Keratinocyte (primary cell): Measurements from ENCODE around the gene SUN2.

Source experiments
- CTCF ChIP-seq, 3 experiments: IDR thresholded peaks in 1 of 3; conservative IDR thresholded peaks in 1 of 3; optimal IDR thresholded peaks in 1 of 3; 2 replicates in 2 of 3; 3 replicates in 1 of 3; pipeline versions ENCODE3 to v1.5.1; 2011; ENCODE audit warnings: low read length in 3 of 3, mild to moderate bottlenecking in 3 of 3, moderate library complexity in 2 of 3, control low read depth in 1 of 3, inconsistent platforms in 1 of 3; ENCODE audit not compliant: insufficient read depth in 2 of 3; ENCODE audit errors: extremely low read depth in 1 of 3
- EZH2 ChIP-seq: IDR thresholded peaks from one replicate; pipeline ENCODE4 v1.6.1; 2012; ENCODE audit warnings: inconsistent platforms, mild to moderate bottlenecking, low read length, moderate library complexity

- TF ChIP-seq CTCF (optimal IDR thresholded peaks at IDR 0.05 in 1 of 3, IDR thresholded peaks at IDR 0.05 in 1 of 3, conservative IDR thresholded peaks at IDR 0.05 in 1 of 3; ENCODE audit: extremely low read depth in 1 of 3, insufficient read depth in 2 of 3, low read length in 3 of 3), result no peak
- TF ChIP-seq EZH2, result no peak
Measured at GRCh38 chr22:38698407-38699094, 57.2 kb downstream of the SUN2 start.
